Central memory CD4-positive, alpha-beta T cell (primary cell): ENCODE measurements around the gene CPT1C.

Experiments
- DNase-seq: peaks from one replicate; pipeline ENCODE4 v3.0.0; 2022
- total RNA-seq, 3 experiments: gene quantifications; one replicate each; lab custom pipeline; 2026; lab: John Stamatoyannopoulos, UW

CPT1C gene
- 0.28 to 1.2 (median 0.82) reads per million in 3 experiments for total RNA-seq

DNA sequence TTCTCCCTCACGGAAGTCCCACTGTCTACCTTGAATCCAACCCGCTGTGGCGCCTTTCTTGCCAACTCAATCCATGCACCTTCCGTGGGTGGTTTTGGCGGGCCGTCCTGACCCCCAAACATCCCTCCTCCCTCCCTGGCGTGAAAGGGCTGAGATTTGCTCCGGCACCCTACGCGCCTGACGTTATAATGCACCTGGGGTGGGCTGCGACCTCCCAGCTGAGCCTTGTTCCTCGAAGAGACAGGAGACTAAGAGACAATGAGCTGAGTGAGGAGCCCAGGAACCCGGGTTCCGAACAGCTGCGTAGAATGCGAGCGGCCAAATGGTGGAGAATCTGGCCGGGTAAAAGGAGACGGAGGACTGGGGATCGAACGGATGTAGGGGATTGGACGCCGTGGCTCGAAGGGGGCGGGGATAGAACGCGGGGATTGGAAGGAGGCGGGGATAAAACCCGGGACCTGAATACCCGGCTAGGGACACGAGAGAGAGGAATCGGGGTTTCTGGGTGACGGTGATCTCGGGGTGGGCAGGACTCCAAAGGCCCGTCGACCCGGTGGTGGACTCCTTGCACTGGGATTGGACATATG is at the start of gene CPT1C:
Gene CPT1C (plus strand): TSS at position 461 of the 587 bp plus-strand sequence. CDS start 1,137 bp downstream, outside the sequence.
- peak; percentile 34 for DNase-seq

- DNase-seq = peak; percentile 100
Measured at GRCh38 chr19:49641688-49642491, 49.0 kb upstream of the CPT1C start, which contains the start of gene SCAF1. Gene SCAF1, plus strand, starts transcription at chr19:49642209. Its CDS starts 2,818 bp downstream, at chr19:49645027.

GRCh38 chr19:49642492-49643035 is 48.4 kb upstream of the CPT1C start:
- DNase-seq = no peak

- DNase-seq = no peak
Measured at GRCh38 chr19:49643466-49643865, 47.5 kb upstream of the CPT1C start.

GRCh38 chr19:49645592-49645991 is 45.3 kb upstream of the CPT1C start:
- DNase-seq = no peak

DNA sequence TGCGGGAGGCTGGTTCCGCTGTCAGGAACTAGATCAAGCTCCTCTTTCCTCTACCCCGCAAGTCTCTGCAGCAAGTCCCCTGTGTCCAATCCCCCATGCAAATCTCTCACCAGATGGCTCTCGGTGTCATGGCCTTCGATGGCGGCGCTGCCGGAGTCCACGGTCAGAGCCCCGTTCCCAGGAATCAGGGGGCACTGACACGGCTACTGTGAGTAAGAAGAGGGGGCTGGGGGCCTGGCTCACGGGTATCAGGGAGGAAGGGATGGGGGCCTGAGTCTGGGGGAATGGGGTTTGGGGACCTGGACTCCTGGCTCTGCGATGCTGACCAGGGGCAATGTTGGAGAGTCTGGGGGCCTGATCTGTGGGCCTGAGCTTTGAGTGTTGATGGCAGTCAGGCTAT is 44.9 kb upstream of the CPT1C start:
- DNase-seq = no peak

GRCh38 chr19:49646586-49646985 is 44.3 kb upstream of the CPT1C start:
- no peak for DNase-seq

DNA sequence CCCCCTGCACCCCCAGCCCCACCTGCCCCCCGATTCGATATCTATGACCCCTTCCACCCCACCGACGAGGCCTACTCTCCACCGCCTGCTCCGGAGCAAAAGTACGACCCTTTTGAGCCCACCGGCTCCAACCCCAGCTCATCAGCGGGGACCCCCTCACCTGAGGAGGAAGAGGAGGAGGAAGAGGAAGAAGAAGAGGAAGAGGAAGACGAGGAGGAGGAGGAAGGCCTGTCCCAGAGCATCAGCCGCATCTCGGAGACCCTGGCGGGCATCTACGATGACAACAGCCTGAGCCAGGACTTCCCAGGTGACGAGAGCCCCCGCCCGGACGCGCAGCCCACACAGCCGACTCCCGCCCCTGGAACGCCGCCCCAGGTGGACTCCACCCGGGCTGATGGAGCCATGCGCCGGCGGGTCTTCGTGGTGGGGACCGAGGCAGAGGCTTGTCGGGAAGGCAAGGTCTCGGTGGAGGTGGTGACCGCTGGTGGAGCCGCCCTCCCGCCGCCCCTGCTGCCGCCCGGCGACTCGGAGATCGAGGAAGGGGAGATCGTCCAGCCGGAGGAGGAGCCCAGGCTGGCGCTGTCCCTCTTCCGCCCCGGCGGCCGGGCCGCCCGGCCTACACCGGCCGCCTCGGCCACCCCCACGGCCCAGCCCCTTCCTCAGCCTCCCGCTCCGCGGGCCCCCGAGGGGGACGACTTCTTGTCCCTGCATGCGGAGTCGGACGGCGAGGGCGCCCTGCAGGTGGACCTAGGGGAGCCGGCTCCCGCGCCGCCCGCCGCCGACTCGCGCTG is 39.7 kb upstream of the CPT1C start:
- DNase-seq = no peak

DNA sequence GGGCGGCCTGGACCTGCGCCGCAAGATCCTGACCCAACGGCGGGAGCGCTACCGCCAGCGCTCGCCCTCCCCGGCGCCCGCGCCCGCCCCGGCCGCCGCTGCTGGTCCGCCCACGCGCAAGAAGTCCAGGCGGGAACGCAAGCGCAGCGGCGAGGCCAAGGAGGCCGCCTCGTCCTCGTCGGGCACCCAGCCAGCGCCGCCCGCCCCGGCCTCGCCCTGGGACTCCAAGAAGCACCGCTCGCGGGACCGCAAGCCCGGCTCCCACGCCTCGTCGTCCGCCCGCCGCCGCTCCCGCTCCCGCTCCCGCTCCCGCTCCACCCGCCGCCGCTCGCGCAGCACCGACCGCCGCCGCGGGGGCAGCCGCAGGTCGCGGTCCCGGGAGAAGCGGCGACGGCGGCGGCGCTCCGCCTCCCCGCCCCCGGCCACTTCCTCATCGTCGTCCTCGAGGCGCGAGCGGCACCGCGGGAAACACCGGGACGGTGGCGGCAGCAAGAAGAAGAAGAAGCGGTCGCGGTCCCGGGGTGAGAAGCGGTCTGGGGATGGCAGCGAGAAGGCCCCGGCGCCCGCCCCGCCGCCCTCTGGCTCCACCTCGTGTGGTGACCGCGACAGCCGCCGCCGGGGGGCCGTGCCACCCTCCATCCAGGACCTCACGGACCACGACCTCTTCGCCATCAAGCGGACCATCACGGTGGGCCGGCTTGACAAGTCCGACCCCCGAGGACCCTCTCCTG is 38.9 kb upstream of the CPT1C start:
- no peak for DNase-seq

GRCh38 chr19:49652551-49653465 is 38.1 kb upstream of the CPT1C start:
- DNase-seq = no peak

GRCh38 chr19:49653466-49653806 is 37.5 kb upstream of the CPT1C start:
- DNase-seq = no peak

DNA sequence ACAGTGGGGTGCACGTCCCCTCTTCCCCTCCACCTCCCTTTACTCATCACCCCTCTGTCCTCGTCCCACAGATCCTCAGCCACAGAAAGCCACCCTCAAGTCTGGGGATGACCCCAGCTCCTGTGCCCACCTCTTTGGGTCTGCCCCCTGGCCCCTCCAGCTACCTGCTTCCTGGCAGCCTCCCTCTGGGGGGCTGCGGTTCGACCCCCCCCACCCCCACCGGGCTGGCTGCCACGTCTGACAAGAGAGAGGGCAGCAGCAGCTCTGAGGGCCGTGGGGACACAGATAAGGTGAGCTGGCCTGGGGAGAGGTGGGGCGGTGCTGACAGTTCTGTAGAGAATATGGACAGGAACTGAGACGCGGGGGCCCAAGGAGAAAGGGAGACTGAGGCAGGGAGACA is 36.3 kb upstream of the CPT1C start:
- DNase-seq = no peak

GRCh38 chr19:49655570-49656455 is 35.1 kb upstream of the CPT1C start:
- DNase-seq = no peak

DNA sequence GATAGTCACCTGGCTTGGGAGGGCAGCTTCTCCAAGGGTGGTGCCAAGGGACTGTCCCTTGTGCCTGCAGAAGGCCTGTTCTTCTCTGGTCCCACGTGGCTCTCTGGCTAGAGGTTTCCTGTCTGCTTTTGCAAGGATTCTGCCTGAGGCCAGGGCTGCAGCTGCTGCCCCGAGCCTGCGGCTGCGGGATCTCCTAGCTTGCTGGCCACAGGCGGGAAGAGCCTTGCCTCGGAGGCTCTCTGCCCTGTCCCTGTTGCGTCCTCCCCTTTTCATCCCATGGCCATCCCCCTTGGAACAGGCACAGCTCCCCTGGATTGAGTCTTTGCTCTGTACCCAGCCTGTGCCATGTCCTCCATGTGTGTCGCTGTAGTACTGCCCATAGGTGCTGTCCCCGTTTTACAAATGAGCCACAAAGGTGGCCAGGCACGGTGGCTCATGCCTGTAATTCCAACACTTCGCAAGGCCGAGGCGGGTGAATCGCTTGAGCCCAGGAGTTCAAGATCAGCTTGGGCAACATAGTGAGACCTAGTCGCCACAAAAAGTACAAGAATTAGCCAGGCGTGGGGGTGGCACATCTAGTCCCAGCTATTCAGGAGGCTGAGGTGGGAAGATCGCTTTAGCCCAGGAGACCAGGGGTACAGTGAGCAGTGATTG is 34.3 kb upstream of the CPT1C start:
- no peak for DNase-seq

GRCh38 chr19:49657493-49658138 is 33.3 kb upstream of the CPT1C start:
- no peak for DNase-seq

- no peak for DNase-seq
Measured at GRCh38 chr19:49658139-49658517, 32.8 kb upstream of the CPT1C start.

DNA sequence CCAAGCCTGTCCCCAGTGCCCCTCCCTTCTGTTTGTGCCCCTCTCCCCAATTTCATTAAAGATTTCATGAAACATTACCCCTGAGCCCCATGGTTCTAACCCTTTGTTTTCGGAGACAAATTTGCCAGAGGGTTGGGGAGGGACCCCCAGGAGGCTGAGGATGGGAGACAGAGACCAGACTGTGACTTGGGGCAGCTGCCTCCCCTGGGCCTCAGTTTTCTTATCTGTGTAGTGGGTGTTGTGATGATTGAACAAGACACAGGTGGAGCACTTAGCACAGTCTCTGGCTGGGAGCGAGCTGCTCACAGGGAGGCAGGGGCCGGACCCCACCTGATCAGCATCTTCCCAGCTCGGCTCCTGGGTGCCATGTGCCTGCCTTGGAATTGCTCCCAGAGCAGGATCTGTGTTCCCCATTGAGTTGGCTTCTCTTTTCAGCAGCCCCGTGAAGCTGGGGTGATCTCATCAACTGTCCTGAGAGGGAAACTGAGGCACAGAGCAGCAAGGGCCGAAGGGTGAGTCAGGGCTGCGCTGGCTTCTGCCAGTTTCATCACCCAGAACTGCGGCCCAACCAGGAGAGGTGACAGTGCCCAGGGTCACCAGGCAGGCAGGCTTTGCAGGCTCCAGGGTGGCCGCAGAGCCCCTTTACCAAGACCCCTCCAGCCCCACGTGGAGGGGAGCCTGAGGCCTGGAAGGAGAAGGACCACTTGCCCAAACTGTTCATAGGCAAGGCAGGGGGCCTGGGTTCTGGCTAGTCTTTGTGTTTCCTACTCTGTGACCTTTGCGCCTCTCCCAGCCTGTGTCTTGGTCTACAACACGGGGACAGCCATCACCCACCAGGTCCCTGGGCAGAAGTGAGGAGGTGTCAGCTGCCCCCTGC is 32.1 kb upstream of the CPT1C start:
- DNase-seq = no peak

GRCh38 chr19:49660338-49660961 is 30.5 kb upstream of the CPT1C start:
- DNase-seq = no peak
